H9 (cell line): ENCODE data around the gene MKI67. TPM values are rescaled to one million over a fixed set of nuclear protein-coding genes. Genes with fewer than 3 reads are reported as not detected.

Experiments
- DNase-seq: peaks from one replicate; pipeline ENCODE4 v3.0.0-alpha.2; 2017
- H2AFZ ChIP-seq: one replicate; pipeline ENCODE4 v1.6.1; 2013; ENCODE audit warnings: mild to moderate bottlenecking, low read length, control low read depth, moderate library complexity
- H2AK5ac ChIP-seq: 2 replicates; pipeline ENCODE4 v1.6.1; 2013; ENCODE audit warnings: low read length, control low read depth, mixed read lengths; ENCODE audit not compliant: insufficient read length
- H2BK120ac ChIP-seq: one replicate; pipeline ENCODE4 v1.6.1; 2013; ENCODE audit warnings: low read depth, mild to moderate bottlenecking, low read length, control low read depth, inconsistent platforms; ENCODE audit not compliant: poor library complexity, severe bottlenecking
- H2BK12ac ChIP-seq: 2 replicates; pipeline ENCODE4 v1.6.1; 2013; ENCODE audit warnings: low read length, control low read depth, mixed read lengths, low read depth; ENCODE audit not compliant: insufficient read length
- H2BK15ac ChIP-seq: 2 replicates; pipeline ENCODE4 v1.6.1; 2013; ENCODE audit warnings: low read depth, low read length, control low read depth
- H2BK20ac ChIP-seq: one replicate; pipeline ENCODE4 v1.6.1; 2013; ENCODE audit warnings: low read depth, mild to moderate bottlenecking, low read length, control low read depth, inconsistent platforms; ENCODE audit not compliant: poor library complexity, severe bottlenecking
- H2BK5ac ChIP-seq: 2 replicates; pipeline ENCODE4 v1.6.1; 2013; ENCODE audit warnings: low read length, control low read depth, mixed read lengths; ENCODE audit not compliant: insufficient read length
- H3K14ac ChIP-seq: 2 replicates; pipeline ENCODE4 v1.6.1; 2013; ENCODE audit warnings: low read length, control low read depth; ENCODE audit not compliant: insufficient read depth
- H3K18ac ChIP-seq: 2 replicates; pipeline ENCODE4 v1.6.1; 2013; ENCODE audit warnings: low read depth, mild to moderate bottlenecking, mixed read lengths, low read length, control low read depth; ENCODE audit not compliant: insufficient read length
- H3K23ac ChIP-seq: 2 replicates; pipeline ENCODE4 v1.6.1; 2013; ENCODE audit warnings: low read length, control low read depth, mixed read lengths, low read depth; ENCODE audit not compliant: insufficient read length
- H3K23me2 ChIP-seq: 2 replicates; pipeline ENCODE4 v1.6.1; 2013; ENCODE audit warnings: low read depth, mild to moderate bottlenecking, mixed read lengths, low read length, control low read depth; ENCODE audit not compliant: insufficient read length, poor library complexity, severe bottlenecking
- H3K27ac ChIP-seq: 2 replicates; pipeline ENCODE4 v1.5.1; 2013; ENCODE audit warnings: low read length, control low read depth, mixed read lengths, low read depth; ENCODE audit not compliant: insufficient read length
- H3K27me3 ChIP-seq: 2 replicates; pipeline ENCODE4 v1.6.1; 2013; ENCODE audit warnings: low read length, control low read depth, inconsistent platforms; ENCODE audit not compliant: insufficient read depth
- H3K4ac ChIP-seq: 2 replicates; pipeline ENCODE4 v1.6.1; 2013; ENCODE audit warnings: low read depth, mild to moderate bottlenecking, control low read depth, inconsistent platforms, low read length, moderate library complexity
- H3K4me1 ChIP-seq: 2 replicates; pipeline ENCODE4 v1.6.1; 2013; ENCODE audit warnings: low read length, control low read depth, inconsistent platforms; ENCODE audit not compliant: insufficient read depth
- H3K4me2 ChIP-seq: 2 replicates; pipeline ENCODE4 v1.6.1; 2013; ENCODE audit warnings: low read length, control low read depth, mixed read lengths; ENCODE audit not compliant: insufficient read length, insufficient read depth
- H3K56ac ChIP-seq: 2 replicates; pipeline ENCODE4 v1.6.1; 2013; ENCODE audit warnings: low read depth, mild to moderate bottlenecking, mixed read lengths, low read length, control low read depth; ENCODE audit not compliant: insufficient read length
- H3K79me1 ChIP-seq: 2 replicates; pipeline ENCODE4 v1.6.1; 2013; ENCODE audit warnings: low read depth, mild to moderate bottlenecking, moderate library complexity, low read length, control low read depth, inconsistent platforms; ENCODE audit not compliant: insufficient read depth, poor library complexity, severe bottlenecking
- H3K79me2 ChIP-seq: 2 replicates; pipeline ENCODE4 v1.6.1; 2013; ENCODE audit warnings: low read length, control low read depth, inconsistent platforms; ENCODE audit not compliant: insufficient read depth
- H3K9ac ChIP-seq: 2 replicates; pipeline ENCODE4 v1.6.1; 2013; ENCODE audit warnings: low read length, control low read depth, mixed read lengths; ENCODE audit not compliant: insufficient read length; ENCODE audit errors: extremely low read depth
- H3K9me3 ChIP-seq: one replicate; pipeline ENCODE4 v1.6.1; 2013; ENCODE audit warnings: low read depth, low read length, inconsistent platforms; ENCODE audit not compliant: control insufficient read depth
- H3T11ph ChIP-seq: one replicate; pipeline ENCODE4 v1.6.1; 2013; ENCODE audit warnings: mild to moderate bottlenecking, low read length, control low read depth, inconsistent platforms
- H4K20me1 ChIP-seq: one replicate; pipeline ENCODE4 v1.6.1; 2013; ENCODE audit not compliant: control insufficient read depth, insufficient read length, insufficient read depth
- H4K5ac ChIP-seq: 2 replicates; pipeline ENCODE4 v1.6.1; 2013; ENCODE audit warnings: low read depth, mild to moderate bottlenecking, mixed read lengths, low read length, control low read depth; ENCODE audit not compliant: insufficient read length
- H4K8ac ChIP-seq: replicated peaks from 2 replicates; pipeline ENCODE4 v1.6.1; 2013; ENCODE audit warnings: low read length, control low read depth, mixed read lengths, low read depth; ENCODE audit not compliant: insufficient read length
- H4K91ac ChIP-seq: 2 replicates; pipeline ENCODE4 v1.6.1; 2013; ENCODE audit warnings: low read depth, mild to moderate bottlenecking, moderate library complexity, mixed read lengths, low read length, control low read depth; ENCODE audit not compliant: insufficient read length
- H3K27ac Mint-ChIP-seq, 3 experiments: 2 replicates in 2 of 3; 3 replicates in 1 of 3; pipeline ENCODE4 v1.8.0; 2020 to 2021; ENCODE audit warnings: mixed read lengths in 3 of 3, mild to moderate bottlenecking in 1 of 3, moderate library complexity in 1 of 3
- H3K27me3 Mint-ChIP-seq: 2 replicates; pipeline ENCODE4 v1.8.0; 2021; ENCODE audit warnings: low read depth, mild to moderate bottlenecking, moderate library complexity, mixed read lengths
- H3K36me3 Mint-ChIP-seq, 3 experiments: 2 replicates in 2 of 3; 3 replicates in 1 of 3; pipeline ENCODE4 v1.8.0; 2020 to 2021; ENCODE audit warnings: low read depth in 3 of 3, mixed read lengths in 3 of 3; ENCODE audit not compliant: insufficient read depth in 1 of 3
- H3K4me1 Mint-ChIP-seq, 2 experiments: 2 replicates each; pipeline ENCODE4 v1.8.0; 2020; ENCODE audit warnings: mixed read lengths in 2 of 2
- H3K4me3 Mint-ChIP-seq, 2 experiments: 2 replicates in 1 of 2; 3 replicates in 1 of 2; pipeline ENCODE4 v1.8.0; 2020 to 2021; ENCODE audit warnings: mild to moderate bottlenecking in 2 of 2, mixed read lengths in 2 of 2, moderate library complexity in 1 of 2
- H3K9me3 Mint-ChIP-seq, 2 experiments: 2 replicates in 1 of 2; 3 replicates in 1 of 2; pipeline ENCODE4 v1.8.0; 2020; ENCODE audit warnings: mild to moderate bottlenecking in 2 of 2, mixed read lengths in 2 of 2, moderate library complexity in 1 of 2
- CTCF ChIP-seq: fragments of 200-600 bp; sonication (generic); conservative IDR thresholded peaks from 3 replicates; pipeline ENCODE4 v1.8.0; 2021; ENCODE audit warnings: antibody characterized with exemption, mild to moderate bottlenecking
- WGBS: extraction: QIAGEN DNeasy Blood & Tissue Kit; methylation state at CpG from one replicate; pipeline ENCODE4 v1.1.7; 2013; ENCODE audit warnings: missing lambda C conversion rate, low lambda C conversion rate, mixed read lengths; ENCODE audit not compliant: insufficient read length; ENCODE audit errors: extremely low coverage; 5-methylcytosine and 5-hydroxymethylcytosine counted together
- total RNA-seq: library from RNA; stranded (reverse); gene quantifications from 2 replicates; pipeline ENCODE4 v1.2.1, GENCODE V29; 2021

Gene MKI67
- total RNA-seq, 1 experiment from 2014 or later: 108 TPM

GRCh38 chr10:128072941-128073645 lies 53.1 kb downstream of the MKI67 start:
- no peak overlapping the region for H3K4ac ChIP-seq
- H3K14ac ChIP-seq: no peak overlapping the region
- Mint-ChIP-seq H3K27me3 (peaks cover 11% of the 10 kb centered on the region), H3K4me3 (no peak overlapping the region; a peak in 1 of 5 replicates), H3K27ac (no peak overlapping the region; a peak in 1 of 7 replicates), H3K36me3 (no peaks in the 10 kb centered on the region; a peak in 1 of 7 replicates), H3K4me1 (peaks cover 7 to 8% of the 10 kb centered on the region in 2 experiments), H3K9me3 (no peaks in the 10 kb centered on the region)
- no peak overlapping the region for H3K23ac ChIP-seq
- no peaks in the 10 kb centered on the region for H3K4me1 ChIP-seq
- H2AK5ac ChIP-seq: no peak overlapping the region
- H3T11ph ChIP-seq: no peak overlapping the region
- no peak overlapping the region for H2BK15ac ChIP-seq
- no peak overlapping the region for H3K4me2 ChIP-seq
- H4K20me1 ChIP-seq: no peaks in the 10 kb centered on the region
- no peaks in the 10 kb centered on the region for H3K23me2 ChIP-seq
- H2BK12ac ChIP-seq: no peak overlapping the region
- H3K27ac ChIP-seq: no peak overlapping the region
- H2BK5ac ChIP-seq: no peak overlapping the region
- H2BK20ac ChIP-seq: no peak overlapping the region
- H4K8ac ChIP-seq: no peak overlapping the region
- H3K79me1 ChIP-seq: no peaks in the 10 kb centered on the region
- H3K9me3 ChIP-seq: no peaks in the 10 kb centered on the region
- H3K9ac ChIP-seq: no peak overlapping the region
- no peak for DNase-seq
- H4K91ac ChIP-seq: no peak overlapping the region
- TF ChIP-seq CTCF: no peak
- no peaks in the 10 kb centered on the region for H3K27me3 ChIP-seq
- H3K18ac ChIP-seq: no peak overlapping the region
- no peak overlapping the region for H4K5ac ChIP-seq
- no CpG with 5 or more reads among the region's 14 CpGs for WGBS
- no peak overlapping the region for H3K56ac ChIP-seq
- H2BK120ac ChIP-seq: no peak overlapping the region
- no peak overlapping the region for H2AFZ ChIP-seq
- H3K79me2 ChIP-seq: no peaks in the 10 kb centered on the region
